GM21390 (cell line): ENCODE data around the gene EXOSC5.
A peak's percentile ranks its signal among the peaks of the same experiment; 100 is the strongest.
"Not testable (repeated sequence)": the region's sequence is repeated elsewhere in the genome, so short reads cannot be mapped to it uniquely, and the experiment has no call there.

ENCODE experiments used
- ATAC-seq: cut with Tn5 transposase; IDR thresholded peaks from one replicate; pipeline ENCODE4 v1.9.1; 2021; ENCODE audit not compliant: unreplicated experiment

EXOSC5 gene

DNA sequence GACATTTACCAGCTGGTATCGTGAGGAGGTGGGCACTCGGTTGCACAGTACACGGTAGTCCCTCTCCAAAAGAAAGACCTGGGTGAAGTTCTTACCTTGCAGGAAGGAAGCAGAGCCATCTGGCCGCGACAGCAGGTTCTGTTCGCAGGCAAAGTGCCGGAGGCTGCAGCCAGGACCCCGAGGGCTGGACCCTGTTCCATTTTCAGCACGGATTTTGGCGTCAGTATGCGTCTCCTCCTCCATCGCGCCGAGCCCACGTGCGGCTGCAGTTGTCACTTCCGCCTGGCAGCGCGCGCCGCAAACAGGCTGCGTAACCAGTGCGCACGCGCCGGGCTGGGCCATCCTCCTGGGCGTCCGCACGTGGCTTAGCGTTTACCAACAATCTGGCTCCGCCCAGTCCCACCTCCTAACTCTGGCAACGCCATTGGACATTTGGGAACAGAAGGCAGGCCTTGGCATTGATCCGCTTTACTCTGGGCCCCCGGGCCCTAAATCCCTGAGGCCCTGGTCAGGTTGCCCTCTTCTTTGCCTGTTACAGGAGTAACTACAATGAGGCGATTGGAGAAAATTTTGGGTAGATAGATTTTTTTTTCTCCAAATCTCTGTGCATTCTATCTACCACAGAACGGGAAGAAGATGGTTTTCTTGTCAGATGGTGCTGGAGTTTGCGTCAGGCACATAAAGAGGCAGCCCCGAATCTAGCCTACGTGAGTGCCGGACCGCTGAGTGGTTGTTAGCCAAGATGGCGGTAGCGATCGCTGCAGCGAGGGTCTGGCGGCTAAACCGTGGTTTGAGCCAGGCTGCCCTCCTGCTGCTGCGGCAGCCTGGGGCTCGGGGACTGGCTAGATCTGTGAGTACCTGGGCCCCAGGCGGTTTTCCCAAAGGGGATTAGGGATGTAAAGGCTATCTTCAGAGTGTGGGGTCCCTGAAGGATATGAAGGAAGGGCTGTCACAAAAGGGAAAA lies at the start of gene EXOSC5, which contains the start of gene BCKDHA:
EXOSC5 (minus strand) TSS at position 274 of the 964 bp plus-strand sequence; CDS start at position 243, 31 bp downstream.
BCKDHA (plus strand) TSS at position 733 of the 964 bp plus-strand sequence; CDS start at position 743, 10 bp downstream.
- ATAC-seq: peak; percentile 85

DNA sequence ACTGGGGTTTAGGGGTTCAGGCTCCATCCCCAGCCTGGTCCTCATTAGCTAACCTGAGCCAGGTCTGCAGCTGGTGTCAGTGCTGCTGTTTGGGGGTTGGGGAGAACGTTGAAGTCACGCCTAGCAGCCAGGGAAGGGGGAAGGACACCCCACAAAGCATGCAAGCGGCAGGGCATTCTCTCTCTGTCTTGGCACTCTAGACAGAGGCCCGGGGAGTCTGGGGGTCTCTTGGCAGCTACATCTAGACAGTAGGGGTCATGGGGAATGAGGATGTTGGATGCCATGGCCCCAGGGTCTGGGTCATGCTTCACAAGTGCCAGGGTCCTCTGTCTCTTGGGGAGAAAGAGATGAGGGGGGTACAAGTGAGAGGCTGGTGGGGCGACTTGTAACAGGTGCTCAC lies 48.4 kb upstream of the EXOSC5 start:
- ATAC-seq: no peak

DNA sequence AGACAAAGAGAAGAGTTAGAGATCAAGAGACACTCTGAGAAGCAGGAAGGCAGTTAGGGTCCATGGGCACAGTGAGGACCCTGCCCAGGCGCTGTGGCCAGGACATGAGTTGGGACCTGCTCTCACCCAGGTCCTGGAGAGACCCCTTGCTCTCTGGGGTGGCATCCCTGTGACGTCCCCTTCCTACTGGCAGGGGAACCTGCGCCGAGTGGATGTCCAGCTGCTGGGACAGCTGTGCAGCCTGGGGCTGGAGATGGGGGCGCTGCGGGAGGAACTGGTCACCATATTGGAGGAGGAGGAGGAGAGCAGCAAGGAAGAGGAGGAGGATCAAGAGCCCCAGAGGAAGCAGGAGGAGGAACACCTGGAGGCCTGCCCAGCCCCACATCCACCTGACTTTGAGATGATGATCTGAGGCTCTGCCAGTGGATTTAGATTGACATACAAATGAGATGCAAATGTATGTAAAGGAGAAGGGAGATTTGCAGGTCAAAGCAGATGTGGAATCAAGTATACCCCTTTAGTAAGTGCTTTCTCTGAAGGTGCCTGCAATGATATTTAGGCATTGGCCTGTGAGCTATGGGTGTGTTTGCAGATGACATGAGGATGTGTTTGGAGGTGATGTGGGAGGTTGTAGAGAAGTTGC lies 46.8 kb upstream of the EXOSC5 start:
- no peak for ATAC-seq

DNA sequence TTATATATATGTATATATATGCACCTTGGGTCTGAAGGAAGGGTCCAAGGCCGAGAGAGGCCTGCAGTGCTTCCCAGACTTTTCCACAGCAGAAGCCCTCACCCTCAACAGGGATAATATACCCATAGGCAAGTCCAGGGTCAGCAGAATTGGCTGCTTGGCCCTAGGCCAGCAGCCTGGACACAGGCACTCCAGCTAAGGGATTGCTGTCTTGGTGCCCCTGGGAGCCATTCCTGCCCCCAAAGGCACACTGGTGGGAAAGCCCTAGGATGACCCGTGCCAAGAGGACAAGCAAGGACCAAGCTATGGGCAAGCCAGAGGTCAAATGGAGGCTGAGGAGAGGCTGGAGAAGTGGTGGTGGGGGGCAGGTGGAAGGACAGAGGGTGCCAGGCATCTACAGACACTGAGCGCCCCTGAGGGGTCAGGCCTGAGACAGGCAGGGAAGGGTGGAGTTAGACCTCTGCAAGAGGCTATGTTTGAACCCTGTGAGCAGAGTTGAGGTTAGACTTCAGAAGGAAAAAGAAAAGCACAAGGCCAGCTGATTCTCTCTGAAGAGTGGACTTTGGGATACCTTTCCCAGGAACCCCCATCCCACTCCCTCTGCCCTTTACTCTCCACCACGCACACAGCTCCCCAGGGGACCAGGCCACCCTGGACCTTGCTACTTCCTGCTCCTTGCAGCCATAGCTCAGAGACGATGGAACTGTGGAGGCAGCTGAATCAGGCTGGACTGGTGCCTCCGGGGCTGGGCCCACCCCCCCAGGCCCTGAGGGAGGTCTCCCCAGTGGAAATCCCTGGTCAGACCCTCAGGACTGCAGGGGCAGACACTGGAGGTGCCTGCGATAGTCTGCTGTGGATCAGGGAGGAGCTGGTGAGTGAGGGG lies 45.6 kb upstream of the EXOSC5 start, which contains the start of gene ERICH4:
ERICH4 (plus strand) TSS at position 684 of the 883 bp plus-strand sequence; CDS start at position 698, 14 bp downstream.
- ATAC-seq: no peak

DNA sequence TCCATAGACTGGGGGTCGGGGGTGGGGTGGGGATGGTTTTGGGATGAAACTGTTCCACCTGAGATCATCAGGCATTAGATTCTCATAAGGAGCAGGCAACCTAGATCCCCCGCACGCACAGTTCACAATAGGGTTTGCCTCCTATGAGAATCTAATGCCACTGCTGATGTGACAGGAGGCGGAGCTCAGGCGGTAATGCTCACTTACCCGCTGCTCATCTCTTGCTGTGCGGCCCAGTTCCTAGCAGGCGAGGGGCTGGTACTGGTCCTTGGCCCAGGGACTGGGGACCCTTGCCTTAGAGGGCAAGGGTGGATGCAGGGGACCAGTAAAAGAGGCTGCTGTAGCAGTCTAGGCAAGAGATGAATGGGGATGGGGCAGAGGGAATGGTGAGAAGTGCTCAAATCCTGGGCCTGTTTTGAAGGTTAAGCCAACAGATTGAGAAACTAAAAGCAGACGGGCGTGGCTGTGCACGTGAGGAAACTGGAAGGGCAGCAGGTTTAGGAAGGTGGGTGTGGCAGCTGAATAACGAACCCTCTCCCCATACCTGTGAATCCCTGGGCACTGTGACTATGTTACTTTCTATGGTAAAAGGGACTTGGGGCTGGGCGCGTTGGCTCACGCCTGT lies 44.3 kb upstream of the EXOSC5 start:
- no peak for ATAC-seq

DNA sequence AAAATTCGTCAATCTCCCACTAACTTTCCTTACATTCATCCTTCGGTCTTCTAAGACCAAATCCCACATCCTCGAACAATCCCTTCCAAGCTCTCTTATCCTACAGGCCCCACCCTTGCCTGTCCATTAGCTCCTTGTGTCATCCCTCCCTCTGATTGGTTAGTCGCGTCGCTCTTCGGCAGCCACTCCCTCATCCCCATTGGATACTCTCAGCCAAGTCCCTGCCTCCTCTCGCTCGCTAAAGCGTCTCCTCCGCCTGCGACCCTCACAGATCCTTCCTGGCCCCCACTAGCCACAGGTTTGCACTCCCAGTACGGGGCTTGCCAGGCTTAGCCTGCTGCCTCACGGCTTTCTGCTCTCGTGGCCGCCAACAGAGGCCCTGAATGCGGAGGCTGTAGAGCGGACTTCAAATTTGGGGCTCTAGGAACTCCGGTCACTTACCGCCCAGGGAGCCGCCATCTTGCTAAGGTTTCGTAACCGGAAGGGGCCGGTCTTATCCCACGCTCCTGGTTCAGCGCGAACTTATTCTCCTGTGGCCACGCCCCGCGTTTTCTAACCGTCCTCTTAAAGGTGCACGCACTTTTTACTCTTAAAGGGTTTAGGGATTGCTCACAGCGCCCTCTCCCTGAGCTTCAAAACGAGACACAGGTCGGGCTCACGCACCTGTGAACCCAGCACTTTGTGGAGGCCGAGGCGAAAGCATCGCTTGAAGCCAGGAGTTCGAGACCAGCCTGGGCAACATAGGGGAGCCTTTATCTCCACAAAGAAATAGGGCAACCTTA lies 42.5 kb upstream of the EXOSC5 start, which contains the start of gene DMAC2:
DMAC2 (minus strand) TSS at position 472 of the 782 bp plus-strand sequence; CDS start at position 459, 13 bp downstream.
- ATAC-seq: peak; percentile 92

DNA sequence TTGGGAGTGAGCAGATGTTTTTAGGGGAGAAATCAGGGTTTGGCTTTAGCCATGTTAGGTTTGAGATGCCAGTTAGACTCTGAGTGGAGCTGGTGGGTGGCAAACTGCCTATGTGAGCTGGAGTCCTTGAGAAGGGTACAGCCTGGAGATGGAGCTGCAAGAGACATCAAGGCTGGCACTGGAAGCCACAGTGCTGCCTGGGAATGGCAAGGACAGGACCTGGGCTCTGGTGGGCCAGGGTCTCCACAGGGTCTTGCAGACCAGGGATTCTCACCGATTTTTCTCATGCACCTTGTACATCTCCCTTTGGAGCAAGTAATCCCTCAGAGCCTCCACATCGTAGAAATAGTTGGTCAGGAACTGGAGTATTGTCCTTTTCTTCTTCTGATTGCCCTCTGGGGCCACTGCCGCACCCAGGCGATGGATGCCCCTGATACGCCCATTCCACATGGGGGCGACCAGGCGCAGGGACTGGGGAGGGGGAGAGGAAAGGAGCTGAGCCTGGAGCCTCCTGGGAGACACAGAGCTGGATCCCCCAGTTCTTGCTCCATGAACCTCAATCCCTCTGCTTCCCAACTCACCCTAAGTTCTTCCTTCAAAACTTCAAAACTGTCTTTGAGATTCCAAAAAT lies 40.9 kb upstream of the EXOSC5 start:
- no peak for ATAC-seq

DNA sequence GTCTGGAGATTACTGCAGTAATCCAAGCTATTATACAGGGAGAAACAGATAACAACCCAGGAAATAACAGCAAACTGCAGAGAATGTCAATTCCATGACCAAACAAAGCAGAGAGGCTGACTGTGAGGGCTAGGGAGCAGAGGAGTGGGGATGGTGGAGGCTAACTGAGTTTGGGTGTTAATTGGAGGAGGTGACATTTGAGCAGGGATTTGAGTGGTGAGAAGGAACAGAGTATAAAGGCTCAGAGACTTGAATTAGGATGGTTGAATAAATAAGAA lies 39.5 kb upstream of the EXOSC5 start:
- no peak for ATAC-seq

DNA sequence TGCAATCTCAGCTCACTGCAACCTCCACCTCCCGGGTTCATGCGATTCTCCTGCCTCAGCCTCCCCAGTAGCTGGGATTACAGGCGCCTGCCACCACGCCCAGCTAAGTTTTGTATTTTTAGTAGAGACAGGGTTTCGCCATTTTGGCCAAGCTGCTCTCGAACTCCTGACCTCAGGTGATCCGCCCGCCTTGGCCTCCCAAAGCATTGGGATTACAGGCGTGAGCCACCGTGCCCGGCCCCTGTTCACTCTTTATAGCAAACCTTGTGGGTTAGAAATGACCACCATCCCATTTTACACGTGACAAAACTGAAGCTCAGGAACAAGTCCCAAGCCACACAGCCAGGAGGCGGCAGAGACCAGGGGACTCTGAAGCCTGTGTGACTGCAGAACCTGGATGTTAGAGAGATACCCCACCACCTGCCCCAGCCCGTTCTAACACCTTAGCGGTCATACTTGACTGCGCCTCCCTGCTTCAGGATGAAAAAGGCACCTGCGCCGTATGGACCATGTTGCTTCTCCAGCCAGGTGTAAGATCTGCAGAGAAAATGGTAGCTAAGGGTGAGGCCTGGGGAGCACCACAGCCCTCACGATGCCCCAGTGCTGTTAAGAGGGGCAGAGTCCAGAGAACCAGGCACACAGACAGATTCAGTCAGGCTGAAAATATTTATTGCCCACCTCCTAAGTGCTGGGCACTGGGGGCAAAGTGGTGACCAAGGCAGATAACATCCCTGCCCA lies 38.9 kb upstream of the EXOSC5 start:
- no peak for ATAC-seq

DNA sequence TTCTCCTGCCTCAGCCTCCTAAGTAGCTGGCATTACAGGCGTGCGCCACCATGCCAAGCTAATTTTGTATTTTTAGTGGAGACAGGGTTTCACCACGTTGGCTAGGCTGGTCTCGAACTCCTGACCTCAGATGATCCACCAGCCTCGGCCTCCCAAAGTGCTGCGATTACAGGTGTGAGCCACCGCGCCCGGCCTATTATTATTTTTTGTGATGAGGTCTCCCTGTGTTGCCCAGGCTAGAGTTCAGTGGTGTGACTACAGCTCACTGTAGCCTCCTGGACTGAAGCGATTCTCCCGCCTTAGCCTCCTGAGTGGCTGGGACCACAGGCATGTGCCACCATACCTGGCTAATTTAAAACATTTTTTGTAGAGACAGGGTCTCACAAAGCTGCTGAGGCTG lies 38.2 kb upstream of the EXOSC5 start:
- not testable (repeated sequence) for ATAC-seq

DNA sequence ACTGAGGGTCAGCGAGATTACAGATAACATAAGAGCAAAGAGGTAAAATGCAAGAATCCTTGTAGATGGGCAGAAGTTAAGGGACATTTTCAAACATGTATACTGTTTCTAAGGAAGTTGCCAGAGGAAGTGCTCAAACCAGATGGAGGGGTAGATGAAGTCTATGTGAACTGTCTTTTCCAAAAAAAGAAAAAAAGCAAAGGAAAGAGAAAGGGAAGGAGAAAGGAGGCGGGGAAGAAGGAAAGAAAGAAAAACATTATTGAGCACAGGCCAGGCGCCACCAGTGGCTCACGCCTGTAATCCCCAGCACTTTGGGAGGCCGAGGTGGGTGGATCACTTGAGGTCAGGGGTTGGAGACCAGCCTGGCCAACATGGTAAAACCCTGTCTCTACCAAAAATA lies 37.3 kb upstream of the EXOSC5 start:
- no peak for ATAC-seq

DNA sequence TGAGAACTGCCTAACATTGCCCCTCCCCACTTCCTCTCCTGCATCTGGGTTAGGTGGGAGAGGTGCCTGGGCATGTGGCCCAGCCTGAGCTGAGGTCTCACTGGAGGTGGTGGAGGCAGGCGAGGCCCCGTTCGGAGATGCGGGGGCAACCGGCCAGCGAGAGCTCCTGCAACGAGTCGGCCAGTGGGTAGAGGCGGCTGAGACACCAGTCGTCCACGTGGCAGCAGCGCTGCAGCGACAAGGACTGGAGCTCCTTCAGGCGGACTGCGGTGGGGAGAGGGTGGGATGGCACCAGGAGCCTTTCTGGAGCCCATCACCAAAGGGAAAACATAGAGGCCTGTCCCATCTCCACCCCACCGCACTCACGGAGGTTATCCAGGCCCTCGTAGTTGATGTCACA lies 36.0 kb upstream of the EXOSC5 start:
- no peak for ATAC-seq

DNA sequence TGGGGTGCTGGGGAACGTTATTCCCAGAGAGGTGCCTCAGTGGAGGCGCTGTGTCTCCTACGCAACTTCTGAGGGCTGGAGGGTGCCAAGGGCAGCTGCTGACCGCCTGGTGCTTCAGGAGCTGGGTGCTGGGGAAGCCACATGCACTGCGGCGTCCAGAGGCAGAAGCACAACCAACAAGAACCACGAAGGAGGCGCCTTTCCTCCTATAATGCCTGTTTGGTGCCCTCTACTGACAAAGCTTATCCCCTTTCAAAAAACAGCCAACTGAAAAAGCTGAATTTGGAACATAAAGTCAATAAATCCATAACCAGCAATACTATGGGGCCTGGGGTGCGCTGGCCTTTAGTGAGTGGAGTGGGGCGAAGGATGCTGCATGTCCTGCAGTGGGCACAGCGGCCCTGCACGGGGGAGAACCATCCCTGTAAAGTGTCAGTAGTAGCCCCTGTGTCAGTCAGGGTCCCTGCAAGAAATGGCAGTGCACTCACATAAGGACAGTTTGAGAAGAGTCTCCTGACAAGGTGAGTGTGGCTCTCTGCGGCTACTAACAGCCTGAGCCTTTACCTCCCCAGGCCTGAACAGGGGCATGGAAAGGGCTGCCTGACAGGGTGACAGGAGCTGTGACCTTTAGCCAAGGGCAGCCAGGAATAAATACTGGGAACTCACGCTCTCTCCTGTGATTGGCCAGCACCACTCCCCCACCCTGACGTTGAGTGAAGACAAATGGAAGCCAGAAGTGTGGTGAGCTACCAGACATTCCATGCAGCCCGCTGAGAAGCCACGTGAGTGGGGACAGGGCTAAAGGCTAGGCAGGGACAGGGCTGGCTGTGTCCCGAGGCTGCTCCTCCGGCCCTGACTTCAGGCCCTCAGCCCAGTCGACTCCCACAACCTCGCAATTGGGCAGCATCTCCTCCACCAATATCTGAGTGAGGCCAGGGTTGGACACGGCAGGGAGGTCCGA lies 34.5 kb upstream of the EXOSC5 start:
- ATAC-seq: no peak

DNA sequence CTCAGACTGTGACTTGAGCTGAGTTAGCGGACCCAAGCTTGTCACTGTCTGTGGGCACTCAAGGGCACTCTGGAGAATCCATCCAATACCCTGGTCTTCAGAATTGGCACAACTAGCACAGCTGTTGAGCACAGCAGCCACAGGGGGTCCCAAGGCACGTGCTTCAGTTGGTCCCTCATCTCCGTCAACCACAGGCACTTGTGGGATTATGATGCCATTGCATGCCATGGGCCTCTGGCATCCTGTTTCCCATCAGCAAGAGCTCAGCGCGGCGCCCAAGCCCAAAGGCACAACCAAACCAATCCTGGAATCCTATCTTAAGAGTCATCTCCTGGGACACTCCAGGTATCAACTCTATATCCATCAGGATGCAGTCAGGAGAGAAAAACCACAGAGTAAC lies 33.8 kb upstream of the EXOSC5 start:
- ATAC-seq: no peak

DNA sequence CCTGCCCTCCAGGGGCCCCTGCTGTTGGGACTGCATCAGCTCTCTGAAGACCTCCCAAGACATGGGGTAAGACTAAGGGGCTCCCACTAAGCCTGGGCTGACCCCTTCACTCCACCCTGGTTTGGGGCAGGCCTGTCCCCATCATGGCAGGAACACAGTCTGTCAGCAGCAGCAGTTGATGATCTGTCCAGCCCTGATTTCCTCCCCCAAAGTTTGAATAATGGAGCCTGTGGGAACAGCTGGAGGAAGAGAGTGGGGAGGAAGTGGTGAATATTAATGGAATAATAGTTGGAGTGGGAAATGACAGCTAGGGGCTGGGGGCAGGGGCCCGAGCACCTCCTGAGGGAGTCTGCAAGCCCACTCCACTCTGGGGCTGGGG lies 31.3 kb upstream of the EXOSC5 start:
- ATAC-seq: no peak

DNA sequence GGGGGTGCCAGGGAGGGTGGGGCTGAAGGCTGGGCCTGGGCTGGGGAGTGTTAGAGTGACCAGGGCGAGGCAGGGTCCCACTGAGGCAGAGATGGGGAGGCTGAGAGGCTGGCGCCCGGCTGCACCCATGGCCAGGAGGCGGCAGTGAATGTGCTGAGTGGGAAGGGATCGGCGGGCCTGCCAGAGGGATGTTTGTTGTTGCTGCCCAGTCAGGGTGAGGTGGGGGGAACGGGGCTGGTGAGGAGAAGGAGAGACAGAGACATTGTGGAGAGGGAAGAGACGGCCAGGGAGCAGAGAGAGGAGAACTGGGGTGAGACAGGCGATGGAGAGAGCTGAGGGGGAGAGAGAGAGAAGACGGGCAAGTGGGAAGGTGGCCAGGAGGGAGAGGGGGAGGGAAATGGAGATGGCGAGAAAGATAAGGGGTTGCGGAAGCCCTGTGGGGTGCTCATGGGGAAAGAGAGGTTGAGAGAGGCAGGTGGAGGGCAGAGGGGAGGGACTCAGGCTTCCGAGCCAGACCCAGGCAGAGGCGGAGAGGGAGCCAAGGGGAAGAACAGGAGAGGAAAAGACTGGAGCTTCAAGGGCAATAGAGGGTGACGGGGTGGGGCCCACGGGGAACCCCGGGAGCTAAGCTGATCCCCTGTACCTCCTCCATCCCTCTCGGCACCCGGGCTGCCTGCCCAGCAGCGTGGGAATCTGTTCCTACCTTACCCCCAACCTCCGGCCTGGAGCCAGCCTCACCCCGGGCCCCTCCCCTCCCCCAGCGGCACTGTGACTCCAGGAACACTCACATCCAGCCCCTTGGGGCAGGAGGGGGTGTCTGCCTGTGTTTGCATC lies 30.7 kb upstream of the EXOSC5 start:
- no peak for ATAC-seq
